ENCODE measurements around the gene ILK. TPM values are rescaled to one million over a fixed set of nuclear protein-coding genes. Genes with fewer than 3 reads are reported as not detected.

The ILK gene
- total RNA-seq: 210 TPM
- long read RNA-seq, transcript ILK-202 (12 exons, 2,074 nt): minor isoform, 11 of 587 reads
- long read RNA-seq, transcript ILK-203 (13 exons, 1,692 nt): major isoform, 411 of 587 reads
- long read RNA-seq, transcript ILK-201 (13 exons, 1,802 nt): minor isoform, 94 of 587 reads
- long read RNA-seq, partial matches to known transcripts: 35 of 587 reads
- long read RNA-seq, other reads (novel, unspliced or antisense): 35 of 587 reads

DNA sequence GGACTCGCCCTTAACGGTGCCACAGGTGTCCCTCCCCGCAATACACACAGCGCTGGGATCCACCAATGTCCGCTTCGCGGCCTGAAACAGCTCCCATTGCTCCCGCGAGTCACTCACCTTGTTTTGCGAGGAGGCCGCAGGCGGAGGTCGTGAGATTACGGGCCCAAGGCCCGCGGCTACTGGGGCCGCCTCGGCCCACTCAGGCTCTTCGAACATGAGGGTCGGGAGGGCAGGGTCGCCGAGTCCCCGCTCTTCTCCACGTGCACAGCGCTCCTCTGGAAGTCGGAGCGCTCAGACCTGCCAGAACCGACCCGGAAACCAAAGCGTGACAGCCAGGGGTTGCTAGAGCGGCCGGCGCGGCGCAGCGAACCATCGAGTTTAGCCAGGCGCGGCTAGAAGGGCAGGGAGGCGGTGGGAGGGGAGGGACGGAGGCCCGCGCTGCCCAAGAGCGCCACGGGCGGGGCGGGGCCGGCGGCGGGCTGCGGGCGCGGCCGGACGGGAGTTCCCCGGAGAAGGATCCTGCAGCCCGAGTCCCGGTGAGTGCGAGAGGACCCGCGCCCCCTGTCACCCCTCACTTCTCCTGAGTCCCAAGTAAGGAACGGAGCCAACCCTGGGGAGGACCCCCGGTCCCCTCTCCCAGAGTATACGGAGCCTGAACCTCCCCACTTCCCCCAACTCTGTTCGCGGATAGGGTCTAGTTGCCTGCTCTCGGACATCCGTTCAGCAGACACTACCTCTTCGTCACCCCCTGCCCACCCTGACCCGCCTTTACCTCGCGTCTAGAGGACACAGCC, at the start of gene ILK, which contains the start of gene RRP8:
Gene ILK (plus strand): TSS at position 488 of the 794 bp plus-strand sequence. CDS start 498 bp downstream, outside the sequence.
Gene RRP8 (minus strand): TSS at position 330 of the 794 bp plus-strand sequence. CDS start 114 bp downstream, at position 216.
- ATAC-seq (peak; percentile 92), DNase-seq (peak; percentile 96)
- intact Hi-C loops (cut with micrococcal nuclease): no loop called here

DNA sequence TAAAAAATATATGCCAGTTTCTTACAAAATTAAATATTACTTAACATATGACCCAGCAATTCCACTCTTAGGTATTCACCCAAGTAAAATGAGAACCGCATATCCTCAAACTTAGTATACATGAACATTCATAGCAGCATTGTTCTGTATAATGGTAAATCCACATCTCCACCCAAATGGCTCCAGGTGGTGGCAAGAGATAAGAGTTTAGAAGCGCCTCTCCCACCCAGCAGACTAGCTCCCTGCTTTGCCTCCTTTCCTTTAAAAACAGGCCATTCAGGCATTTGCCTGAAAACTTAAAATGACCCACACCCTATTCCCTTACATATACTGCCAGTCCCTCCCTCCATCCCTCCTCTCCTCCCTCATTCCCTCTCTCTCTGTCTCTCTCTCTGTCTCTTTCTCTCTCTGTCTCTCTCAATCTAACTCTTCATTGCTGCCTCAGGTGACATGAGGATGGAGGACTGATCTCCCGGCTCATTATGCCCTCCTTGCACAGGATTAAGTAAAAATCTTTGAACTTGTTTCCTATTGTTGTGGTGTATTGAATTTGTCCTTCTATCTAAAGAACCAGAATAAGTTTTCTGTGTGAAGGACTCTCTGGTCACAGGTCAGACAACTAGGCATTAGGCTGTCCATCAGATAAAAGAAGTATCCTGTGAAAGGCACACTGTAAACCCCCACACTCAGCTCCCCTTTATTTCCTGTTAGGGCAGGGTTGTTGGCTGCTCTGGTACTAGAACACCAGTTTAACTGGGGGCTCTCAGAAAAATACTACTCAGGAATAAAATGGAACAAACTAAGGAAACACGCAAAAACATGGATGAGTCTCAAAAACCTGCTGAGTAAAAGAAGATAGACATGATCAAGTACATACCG, 48.5 kb upstream of the ILK start:
- ATAC-seq (no peak), DNase-seq (no peak)
- intact Hi-C loops (cut with micrococcal nuclease): no loop called here

DNA sequence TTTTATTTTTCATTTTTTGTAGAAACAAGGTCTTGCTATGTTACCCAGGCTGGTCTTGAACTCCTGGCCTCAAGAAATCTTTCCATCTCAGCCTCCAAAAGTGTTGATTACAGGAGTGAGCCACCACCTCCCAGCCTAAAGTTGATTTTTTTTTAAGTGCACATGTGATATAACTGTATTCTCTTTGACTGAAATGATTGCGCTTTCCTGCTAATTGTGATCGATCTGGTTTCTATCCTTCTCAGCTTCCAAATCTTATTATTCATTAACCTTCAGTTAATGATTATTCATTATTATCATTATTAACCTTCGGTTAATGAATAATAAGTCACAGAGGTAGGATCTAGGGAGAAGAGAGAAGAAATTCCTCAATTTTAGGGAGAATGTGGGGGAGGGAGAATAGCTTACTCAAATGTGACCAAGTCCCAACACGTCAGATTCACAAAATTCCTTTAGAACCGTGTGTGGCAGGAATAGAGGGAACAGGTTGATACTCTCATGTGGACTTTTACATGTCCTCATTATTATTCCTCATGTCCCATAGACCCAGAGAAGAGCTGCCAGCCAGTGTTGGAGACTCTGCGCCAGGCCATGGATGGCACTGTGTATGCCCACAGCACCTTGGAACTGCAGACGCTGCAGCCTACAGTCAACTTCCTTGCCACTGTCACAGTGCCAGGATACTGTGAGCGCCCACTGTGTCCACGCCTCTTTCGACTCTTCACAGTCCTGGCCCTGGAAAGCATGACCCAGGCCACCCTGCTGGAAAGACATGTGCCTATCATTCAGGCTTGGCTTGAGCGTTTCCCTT, 47.2 kb upstream of the ILK start:
- ATAC-seq (no peak), DNase-seq (no peak)
- intact Hi-C loops (cut with micrococcal nuclease): no loop called here

DNA sequence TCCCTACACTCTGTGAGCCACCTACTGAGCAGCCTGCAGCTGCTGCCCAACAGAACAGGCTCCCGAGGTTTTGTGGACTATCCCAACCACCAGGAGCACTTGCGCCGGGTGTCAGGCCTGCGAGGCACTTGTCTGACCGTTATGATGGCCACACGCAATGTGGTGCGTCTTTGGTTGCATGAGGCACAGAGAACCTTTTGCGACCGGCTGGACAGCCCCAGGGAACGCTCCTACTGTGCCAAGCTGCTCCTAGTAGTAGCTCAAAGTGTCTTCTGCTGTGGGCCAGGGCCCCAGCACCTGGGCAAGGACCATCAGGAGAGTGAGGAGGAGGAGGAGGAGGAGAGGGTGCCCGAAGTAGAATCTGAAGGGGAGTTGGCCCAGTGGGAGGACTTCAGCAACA, 46.5 kb upstream of the ILK start:
- no peak for ATAC-seq
- intact Hi-C loops (cut with micrococcal nuclease): no loop called here
- DNase-seq: no peak

DNA sequence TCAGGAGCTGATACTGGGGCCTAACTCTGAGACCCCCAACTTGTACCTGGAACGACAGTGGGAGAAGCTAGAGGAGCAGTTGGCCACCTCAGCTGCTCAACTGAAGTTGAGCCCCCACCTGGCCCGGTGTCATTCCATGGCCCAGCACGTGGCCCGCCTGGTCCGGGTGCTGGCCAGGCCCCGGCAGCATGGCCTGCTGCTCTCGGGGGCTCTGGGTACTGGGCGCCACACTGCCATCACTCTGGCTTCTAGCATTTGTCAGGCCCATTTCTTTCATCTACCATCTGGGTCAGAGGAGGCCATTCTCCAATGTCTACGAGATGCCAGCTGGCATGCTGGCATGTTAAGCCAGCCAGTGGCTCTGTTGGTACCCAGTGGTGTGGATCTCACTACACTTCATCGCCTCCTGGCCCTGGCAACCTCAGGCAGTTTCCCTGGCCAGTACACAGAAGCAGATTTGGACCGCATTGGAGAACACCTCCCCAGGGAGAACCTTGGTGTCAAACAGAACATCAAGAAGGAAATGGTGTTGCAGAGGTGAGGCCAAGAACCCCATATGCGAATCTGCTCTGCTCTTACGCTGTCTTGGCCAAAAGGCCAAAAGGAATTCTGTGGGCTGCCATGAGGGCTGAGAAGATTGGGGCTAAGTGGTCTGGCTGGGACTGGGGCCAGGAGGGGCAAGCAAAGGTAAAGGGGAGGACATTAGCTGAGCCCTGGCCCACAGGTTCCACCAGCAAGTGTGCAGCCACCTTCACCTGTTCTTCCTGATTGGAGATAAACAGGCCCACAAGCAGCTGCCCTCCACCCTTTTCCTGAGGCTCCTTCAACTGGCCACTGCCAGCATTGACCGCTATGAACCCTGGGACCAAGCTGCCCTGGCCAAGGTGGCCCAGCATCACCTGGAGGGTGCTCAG, 45.6 kb upstream of the ILK start:
- DNase-seq: peak; percentile 78
- intact Hi-C loops (cut with micrococcal nuclease): no loop called here
- ATAC-seq: peak; percentile 93

DNA sequence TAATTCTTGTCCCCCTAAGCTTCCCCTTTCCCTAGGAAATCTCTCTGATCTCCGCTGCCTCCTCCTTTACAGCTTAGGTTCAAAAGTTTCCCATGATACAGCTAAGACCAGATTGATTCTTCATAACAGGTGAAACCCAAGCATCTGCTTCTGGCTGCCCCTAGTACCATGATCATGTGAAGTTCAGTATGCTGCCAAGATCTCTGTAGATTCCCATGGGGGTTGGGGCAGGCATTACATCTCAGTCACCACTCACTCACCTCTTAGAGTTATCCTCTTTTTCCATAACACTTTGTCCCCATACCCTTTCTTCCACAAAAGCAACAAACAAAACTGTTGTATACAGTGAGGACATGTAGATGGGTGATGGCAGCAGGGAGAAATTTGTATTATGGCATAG, 44.2 kb upstream of the ILK start:
- DNase-seq: no peak
- peak; percentile 58 for ATAC-seq
- intact Hi-C loops (cut with micrococcal nuclease): no loop called here

DNA sequence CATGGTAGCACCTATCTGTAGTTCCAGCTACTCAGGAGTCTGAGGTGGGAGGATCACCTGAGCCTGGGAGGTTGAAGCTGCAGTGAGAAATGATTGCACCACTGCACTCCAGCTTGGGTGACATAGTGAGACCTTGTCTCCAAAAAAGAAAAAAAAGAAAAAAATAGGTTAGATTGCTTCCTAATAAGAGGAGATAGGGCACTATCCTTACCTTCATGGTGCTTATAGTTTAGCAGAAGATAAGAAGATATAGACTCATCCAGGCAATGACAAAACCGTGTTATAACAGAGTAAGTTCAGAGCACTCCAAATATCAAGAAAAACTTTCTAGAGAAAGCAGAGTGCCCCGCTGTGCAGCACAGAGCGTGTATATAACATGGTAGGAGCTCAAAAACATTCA, 42.3 kb upstream of the ILK start:
- no peak for ATAC-seq
- DNase-seq: no peak
- intact Hi-C loops (cut with micrococcal nuclease): no loop called here

DNA sequence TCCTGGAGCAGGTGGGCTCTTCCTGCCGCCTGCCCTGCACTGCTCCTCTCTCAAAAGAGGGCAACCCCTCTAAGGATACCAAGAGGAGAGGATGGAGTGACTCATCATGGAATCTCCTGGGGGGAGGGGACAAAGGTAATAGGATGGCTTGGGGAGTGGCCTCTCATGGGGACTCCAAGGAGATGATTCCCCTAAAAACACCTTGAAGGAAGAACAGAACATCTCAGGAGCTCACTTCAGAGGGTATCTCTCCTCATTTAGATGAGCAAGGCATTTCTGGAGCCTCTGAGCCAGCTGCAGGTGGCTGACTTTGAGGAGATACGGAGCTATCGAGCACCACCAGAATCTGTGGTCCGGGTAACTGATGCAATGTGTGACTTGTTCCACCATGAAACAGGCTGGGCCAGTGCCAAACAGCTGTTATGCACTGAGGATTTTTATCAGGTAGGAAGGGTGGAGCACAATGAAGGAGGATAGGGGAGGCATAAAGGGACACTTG, 40.4 kb upstream of the ILK start:
- no peak for DNase-seq
- intact Hi-C loops (cut with micrococcal nuclease): no loop called here

DNA sequence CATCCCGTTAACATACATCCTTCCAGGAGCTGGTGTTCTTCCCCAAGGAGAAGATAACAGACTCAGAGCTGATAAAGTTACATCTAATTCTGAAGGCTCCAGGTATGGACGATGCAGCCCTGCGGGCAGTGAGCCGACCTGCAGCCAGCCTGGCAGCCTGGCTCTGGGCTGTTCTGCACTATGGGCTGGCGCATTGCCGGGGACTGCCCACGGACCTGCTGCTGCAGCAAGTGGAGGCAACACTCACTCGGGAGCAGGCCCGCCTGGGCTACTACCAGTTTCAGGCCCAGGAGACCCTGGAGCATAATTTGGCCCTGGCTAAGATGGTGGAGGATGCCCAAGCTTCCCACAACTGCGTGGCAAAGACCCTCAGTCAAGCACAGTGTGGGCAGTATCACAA, 39.9 kb upstream of the ILK start:
- DNase-seq (no peak), ATAC-seq (no peak)
- intact Hi-C loops (cut with micrococcal nuclease): no loop called here

More for the DNA sequence above, 40.4 kb upstream of the ILK start:
- ATAC-seq: no peak

DNA sequence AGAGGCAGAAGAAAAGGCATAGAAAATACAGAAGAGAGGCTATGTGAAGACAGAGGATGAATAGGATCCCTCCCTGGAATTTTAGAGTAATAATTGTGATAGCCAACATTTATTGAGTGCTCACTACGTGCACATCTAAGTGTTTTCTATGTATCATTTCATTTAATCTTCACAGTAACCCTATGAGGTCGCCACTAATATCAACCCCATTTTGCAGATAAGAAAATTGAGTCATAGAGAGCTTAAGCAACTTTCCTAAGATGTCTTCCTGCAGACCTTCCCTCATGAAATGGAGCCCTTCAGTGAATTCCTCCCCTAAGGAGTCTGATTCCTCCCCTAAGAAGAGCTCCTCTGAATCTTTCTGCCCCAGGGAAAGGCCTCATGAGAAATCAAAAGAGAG, 38.2 kb upstream of the ILK start:
- intact Hi-C loops (cut with micrococcal nuclease): no loop called here
- DNase-seq (no peak), ATAC-seq (no peak)

DNA sequence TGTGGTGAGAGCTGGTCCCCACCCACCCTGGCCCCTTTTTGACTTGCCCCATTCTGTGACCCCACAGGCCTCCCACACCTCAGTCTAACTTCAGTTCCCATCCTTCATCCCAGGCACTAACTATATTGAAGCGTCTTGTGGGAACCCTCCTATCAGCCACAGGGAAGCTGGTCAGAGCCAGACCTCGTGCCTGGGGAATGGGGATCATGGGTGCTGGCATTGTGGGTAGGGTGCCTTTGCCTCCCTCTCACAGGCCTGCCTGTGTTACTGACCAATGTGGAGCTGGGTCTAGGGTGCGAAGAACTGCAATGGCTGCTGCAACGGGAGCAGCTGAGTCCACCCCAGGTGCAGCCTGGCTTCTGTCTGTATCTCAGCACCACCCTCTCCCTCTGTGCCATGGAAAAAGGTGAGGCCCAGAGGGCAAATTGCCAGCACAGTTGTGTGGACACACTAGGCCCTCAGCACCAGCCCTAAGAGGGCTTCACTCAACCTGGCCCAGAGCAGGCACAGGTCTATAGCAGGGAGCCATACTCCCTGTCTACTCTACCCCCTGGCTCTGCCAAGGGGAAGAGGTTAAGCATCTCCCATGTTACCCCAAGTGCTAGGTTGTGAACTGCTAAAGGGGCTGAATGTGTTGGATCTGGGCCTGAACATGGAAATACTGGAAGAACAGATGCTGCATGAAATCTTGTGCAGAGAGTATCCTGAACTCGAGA, 37.4 kb upstream of the ILK start:
- intact Hi-C loops (cut with micrococcal nuclease): no loop called here
- ATAC-seq (no peak), DNase-seq (no peak)

DNA sequence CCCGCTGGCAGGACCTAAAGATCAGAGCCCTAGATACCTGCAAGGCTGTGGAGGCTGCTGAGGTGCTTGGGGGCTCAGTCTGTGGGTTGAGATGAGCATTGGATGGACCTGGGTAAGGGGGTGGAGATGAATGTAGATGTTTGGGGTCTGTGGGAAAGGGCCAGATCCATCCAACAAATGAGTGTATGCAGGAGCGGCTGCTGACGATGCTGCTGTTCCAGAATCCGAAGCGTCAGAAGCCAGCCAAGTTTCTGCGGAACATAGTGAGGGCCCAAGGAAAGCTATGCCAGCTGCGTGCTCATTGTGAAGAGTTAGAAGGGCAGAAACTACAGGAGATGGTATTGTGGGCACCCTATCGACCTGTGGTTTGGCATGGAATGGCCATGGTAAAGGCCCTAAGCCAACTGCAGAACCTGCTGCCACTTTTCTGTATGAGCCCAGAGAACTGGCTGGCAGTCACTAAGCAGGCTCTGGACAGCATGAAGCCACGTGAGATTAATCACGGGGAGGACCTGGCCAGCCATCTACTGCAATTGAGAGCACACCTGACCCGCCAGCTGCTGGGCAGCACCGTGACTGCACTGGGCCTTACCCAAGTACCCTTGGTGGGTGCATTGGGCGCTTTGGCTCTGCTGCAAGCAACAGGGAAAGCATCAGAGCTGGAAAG, 36.7 kb upstream of the ILK start:
- intact Hi-C loops (cut with micrococcal nuclease): no loop called here
- peak; percentile 53 for DNase-seq
- ATAC-seq: peak; percentile 81

DNA sequence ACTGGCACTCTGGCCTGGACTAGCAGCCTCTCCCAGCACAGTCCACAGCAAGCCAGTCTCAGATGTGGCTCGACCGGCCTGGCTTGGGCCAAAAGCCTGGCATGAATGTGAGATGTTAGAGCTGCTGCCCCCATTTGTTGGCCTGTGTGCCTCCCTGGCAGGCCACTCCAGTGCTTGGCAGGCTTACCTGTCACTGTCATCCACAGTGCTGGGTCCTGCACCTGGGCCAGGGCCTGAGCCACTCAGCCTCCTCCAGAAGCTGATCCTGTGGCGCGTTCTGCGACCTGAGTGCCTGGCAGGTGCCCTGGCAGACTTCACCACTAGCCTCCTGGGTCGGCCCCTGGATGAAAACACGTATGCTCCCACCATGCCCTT, 36.2 kb upstream of the ILK start:
- intact Hi-C loops (cut with micrococcal nuclease): no loop called here
- ATAC-seq: peak; percentile 66
- no peak for DNase-seq

DNA sequence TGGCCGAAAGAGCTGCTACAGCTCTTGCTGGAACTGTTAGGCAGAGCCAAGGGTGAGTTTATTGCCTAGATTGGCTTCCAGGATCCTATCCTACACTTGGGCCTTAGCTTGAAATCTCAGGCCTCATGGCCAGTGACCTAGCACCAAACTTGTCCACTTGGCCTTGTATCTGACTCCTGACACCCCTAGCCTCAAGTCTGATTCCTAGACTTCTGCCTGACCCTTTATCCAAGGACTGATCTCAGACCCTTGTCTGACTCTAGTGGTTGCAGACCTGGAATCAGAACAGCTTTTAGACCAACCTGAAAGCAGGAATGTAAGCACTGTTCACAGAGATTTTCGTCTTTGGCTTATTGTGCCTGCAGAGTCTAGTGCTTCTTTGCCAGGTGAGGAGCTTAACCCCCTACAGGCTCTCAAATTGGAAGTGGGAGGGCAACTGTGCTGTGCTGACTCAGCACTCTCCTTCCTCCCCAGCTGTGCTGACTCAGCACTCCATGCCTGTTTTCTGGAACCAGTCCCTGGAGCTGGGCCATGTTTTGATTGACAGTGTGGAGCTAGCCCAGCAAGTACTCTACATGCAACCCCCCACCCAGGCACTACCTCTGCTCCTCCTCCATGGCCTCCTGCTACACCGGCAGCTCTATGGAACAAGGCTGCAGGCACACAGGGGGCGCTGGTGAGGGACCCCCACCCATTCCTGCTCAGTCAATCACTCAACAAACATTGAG, 35.2 kb upstream of the ILK start:
- DNase-seq (peak; percentile 57), ATAC-seq (peak; percentile 46)
- intact Hi-C loops (cut with micrococcal nuclease): no loop called here

DNA sequence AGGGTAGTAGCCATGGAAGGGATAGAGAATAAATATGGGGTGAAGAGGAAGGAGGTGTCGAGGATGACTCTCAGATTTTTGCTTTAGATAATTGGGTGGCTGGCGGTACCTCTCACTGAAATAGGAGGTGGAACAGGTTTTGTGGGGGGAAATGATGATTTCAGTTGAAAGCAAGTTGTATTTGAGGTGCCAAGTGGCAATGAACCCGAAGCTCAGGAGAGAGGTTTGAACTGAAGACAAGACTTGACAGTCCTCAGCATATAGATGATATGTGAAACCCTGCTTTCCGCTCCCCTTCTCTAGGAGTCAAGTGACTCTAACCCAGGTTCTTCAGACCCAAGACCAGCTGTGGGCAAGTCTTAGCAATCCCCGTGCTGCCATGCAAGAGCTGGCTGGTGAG, 33.9 kb upstream of the ILK start:
- DNase-seq (no peak), ATAC-seq (no peak)
- intact Hi-C loops (cut with micrococcal nuclease): no loop called here

Data from left ventricle myocardium superior (tissue), 1 donor.